NCI-H446 treated with DMSO at 0.1 percent for 48 hours (cell line): ENCODE data around the gene SEPSECS.

Experiments used
- DNase-seq: peaks from one replicate; lab custom pipeline; 2025; lab: John Stamatoyannopoulos, UW

SEPSECS gene

DNA sequence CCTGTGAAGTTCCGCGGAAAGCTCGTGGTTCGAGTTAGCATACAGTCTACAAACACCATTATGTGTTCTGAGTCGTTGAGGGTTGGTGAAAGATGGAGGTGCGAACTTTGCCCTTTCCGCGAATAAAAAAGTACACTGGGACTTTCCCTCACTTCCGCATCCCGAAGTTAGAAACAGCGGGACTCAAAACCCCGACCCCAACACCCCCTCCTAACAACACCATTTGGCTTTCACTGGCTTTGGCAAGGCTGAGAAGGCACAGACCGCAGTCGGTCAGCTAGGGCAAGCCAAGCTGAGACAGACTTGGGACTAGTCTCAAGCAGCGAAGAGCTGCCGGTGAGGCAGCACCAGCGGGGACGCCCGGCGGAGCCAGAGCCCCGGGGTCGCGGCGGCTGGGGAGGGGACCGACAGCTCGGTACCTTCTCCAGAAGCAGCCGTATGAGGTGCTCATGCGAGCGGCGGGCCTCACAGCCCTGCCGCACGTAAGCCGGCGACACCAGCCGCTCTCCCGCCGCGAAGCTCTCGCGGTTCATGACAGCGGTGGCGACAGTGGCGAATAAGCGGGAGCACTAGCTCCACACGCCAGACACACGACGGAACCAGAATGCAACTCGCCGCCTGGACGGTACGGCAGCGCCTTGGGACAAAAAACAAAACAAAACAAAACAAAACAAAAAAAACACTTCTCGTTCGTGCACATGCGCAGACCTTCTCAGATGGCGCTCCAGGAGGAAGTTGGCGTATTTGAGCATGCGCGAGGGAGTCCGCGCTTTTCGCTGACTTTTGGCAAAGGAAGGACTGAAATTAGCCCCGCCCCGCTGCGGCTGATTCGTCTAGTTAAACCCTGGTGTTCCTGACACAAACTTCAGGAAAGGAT lies at the start of gene SEPSECS:
SEPSECS (minus strand) TSS at position 613 of the 877 bp plus-strand sequence; CDS start at position 533, 80 bp downstream.
- DNase-seq, result peak; percentile 90

DNA sequence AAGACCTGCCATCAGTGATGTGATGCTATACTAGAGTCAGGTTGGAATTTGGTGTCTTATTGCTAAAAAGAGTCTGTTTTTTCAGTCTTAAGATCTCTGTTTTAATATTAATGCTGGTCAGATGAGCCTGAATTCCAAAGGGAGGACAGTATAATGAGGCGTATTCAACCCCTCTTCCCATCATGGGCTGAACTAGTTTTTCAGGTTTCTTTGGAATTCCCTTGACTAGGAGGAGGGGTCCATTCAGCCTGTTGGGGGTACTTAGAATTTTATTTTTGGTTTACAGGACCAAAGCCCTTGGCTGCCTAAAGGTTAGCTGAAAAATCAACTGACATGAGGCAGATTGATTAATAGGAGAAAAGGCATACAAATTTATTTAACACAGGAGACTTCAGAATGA lies 49.5 kb upstream of the SEPSECS start:
- DNase-seq, result no peak

DNA sequence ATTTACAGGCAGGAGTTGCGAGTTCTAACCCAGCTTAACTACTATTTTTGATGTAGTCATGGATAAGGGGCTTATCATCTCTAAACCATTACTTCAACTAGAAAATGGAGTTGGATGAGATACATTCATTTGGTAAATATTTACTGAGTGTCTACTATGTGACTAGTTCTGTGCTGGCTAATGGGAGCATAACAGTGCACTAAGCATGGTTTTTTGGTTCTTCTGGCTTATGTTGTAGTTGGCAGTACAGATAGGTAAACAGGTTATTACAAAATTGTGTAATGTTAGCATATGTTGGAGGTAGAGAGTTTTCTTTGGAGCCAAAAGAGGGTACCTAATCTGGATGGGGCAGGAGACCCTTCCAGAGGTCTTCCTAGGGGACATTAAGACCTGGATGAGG lies 47.7 kb upstream of the SEPSECS start:
- DNase-seq, result no peak

DNA sequence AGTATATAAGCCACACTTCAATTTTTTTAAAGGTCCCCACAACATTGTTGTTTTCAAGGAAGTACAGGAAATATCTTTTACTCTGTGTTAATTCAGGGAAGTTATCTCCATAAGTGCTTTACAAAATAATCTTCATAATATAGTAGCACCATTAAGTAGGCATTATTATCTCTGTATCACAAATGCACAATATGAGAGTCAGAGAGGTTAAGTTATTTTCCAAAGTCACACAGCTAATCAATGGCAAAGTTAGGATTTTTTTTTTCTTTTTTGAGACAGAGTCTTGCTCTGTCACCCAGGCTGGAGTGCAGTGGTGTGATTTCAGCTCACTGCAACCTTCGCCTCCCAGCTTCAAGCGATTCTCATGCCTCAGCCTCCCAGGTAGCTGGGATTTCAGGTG lies 38.5 kb upstream of the SEPSECS start:
- DNase-seq, result no peak

DNA sequence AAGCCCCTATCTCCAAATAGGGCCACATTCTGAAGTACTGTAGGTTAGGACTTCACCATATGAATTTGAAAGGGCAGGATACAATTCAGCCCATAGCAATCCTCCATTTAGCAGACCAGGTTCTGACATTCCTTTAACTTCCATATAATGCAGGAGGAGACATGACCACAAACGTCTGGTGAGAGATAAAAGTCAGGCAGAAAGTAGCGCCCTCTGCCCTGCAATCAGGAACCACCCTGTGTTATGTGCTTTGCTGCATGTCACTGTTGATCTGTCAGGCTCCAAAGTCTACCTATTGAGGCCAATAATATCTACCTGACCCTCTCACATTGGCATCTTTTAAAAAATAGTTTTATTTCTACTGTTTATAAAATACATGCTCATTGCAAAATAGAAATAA lies 30.2 kb upstream of the SEPSECS start:
- DNase-seq, result no peak

DNA sequence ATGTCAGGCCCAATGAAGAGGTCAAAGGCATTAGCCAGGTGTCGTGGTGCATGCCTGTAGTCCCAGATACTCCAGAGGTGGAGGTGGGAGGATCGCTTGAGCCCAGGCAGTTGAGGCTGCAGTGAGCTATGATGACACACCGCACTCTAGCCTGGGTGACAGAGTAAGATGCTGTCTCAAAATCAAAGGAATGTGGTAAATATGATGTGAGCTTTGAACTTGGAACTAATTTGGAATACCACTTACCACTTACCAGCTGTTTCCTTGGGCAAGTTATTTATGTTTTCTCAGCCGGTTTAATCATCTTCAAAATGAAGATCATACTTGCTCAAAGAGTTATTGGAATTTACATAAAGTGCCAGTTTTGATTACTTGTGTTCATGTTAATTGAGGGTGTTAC lies 23.8 kb upstream of the SEPSECS start:
- no peak for DNase-seq

DNA sequence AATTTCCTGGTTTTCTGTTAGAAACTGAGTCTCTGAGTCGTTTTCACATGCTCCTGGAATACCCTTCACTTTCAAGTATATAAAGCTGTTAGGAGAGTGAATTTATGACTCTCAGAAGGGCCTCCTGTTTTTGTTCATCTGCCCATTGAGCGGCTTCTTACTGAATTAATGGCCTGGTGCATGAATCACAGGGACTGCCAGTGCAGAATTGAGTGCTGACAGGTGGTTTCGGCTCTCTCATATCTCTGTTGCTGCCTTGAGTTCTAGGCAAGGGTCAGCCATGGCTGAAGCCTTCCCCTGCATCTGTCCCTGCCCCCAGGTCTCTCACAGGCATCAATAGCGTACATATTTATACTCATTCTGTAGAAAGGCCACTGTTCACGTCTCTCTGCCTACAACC lies 22.7 kb upstream of the SEPSECS start:
- no peak for DNase-seq

DNA sequence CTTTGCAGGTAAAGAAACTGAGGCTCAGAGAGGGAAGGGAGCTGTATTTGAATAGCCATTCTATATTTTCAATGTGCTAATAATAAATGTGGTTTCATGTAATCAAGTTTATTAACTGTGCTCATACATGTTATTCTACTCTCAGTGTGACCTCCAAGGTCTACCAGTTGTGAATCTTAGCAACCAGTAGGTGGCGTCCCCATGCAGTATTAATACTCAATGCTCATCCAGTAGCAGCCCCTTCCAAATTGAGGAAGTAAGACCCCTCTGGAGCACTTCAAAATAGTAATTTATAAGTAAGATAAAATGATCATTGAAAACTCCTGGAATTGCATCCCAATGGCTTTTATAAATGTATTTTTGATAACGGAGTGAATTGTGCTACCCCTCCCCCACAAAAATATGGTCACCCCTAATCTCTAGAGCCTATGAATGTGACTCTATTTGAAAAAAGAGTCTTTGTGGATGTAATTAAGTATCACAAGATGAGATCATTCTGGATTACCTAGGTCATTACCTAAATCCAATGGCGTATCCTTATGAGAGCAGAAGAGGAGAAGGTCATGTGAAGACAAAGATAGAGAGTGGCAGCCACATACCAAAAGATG lies 20.4 kb upstream of the SEPSECS start:
- DNase-seq, result peak; percentile 2

DNA sequence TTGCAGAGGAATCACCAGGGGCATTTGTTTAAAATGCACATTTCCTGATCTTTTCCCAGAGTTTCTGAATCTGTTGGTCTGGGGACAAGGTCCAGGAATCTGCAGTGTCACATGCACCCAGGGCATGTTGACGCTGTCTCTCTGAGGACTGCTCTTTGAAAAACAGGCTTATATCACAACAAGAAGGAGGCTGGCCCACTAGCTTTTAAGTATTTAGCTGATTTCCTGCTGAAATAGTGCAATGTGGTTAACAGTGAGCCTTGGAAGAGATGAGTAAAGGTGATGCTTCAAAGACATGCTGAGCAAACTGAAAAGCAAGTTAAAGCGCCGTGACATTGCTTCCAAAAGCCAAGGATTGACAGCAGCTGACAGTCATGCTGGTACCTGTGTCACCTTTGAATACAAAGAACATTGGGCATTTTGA lies 18.6 kb upstream of the SEPSECS start:
- no peak for DNase-seq

DNA sequence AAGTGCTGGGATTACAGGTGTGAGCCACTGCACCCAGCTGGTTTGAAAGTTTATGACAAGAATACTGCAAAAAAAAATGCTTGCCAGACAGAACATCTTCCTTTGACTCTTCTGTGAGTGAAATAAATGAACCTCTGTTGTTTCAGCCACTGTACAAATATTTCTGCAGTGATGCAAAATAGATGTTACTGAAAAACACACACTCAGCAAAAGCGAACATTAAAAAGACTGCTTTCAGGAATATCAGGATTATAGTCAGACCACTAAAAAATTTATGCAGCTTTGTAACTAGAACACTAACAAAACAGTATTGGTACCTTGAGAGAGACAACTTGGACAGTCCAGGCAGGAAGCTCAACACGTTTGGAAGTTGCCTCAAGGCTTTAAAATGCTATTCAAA lies 16.9 kb upstream of the SEPSECS start:
- DNase-seq, result no peak

DNA sequence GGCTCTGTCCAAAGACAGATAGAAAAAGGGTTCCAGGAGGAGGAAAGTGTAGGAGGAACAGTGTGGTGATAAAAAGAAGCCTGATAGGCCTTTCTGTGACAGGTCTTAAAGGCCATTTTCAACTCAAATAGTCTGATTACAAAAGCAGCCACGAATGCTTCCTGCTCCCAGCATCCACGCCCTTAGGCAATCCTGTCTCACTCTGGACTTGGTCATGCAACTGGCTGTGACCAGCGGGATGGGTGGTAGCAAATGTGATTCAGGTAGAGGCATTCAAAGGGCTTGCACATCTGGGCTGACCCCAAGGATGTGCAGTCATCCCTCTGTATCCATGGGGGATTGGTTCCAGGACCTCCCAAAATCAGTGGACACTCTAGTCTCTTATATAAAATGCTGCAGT lies 14.4 kb upstream of the SEPSECS start:
- DNase-seq, result no peak

DNA sequence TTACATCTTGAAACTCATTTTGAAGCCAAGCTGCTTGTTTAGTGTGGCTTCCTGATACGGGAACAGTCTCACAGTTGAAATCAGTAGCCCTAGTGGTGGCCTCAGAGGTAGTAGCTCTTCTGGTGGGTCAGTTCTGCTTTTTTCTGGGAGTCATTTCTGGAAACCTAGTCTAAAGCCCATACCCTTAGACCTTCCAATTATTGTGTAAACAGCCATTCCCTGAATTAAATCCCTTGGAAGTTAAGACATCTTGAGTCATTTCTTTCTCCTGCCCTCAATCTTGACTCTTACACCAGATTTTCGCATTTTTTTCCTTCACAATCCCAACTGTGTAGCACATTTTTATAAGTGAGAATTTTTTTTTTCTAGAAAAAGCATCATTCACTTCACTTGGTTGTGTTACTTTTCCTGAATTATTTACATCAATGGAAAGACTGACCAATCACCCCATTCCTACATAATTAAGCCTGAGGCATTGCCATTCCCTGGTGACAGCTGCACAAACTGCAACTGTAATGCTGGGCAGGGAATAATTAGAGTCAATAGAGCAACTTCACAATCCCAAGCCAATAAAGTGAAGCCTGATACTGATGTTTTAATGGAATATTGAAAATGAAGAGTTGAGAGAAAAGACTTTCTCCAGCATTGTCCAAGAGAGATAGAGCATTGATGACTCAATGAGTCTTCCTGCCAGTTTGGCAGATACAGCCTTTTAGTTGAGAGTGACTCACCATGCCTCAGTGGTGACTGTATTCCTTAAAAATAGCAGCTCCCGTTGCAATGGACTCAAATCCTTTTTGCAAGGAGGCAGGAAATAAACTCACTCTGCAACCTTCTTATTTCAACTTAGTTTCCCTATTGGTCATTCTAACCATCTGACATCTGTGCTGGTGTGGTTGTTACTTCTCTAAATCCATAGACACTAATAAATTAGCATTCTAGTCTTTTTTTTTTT lies 13.0 kb upstream of the SEPSECS start:
- DNase-seq, result peak; percentile 75

DNA sequence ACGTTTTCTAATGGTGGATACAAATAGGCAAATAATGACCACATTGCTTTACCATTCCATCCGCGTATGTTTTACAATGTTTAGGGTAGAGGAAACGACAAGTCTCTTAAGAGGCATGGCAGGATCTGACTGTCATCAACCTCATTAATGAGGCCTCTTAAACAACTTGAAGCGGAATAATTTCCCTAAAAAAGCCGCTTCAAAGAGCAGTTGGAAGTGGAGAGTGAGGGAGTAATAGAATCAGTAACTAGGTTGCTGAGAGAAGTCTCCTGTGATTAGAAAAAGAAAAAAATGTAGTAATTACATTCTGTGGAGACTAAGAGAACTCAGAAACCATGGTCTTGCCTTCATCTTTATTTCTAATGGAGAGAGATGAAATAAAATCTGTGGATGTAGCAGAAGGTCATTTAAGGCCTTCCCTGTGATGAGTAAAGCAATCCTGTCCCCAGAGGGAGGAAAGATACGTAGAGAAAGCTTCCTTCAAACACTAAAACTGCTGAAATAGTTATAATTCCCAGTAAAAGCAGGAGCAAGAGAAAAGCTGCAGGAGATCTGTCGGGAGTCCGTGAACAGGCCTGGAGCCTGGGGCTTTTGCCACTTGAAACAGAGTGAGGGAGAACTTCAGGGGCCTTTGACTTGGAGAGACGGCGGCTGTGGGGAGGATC lies 11.1 kb upstream of the SEPSECS start:
- DNase-seq, result no peak

DNA sequence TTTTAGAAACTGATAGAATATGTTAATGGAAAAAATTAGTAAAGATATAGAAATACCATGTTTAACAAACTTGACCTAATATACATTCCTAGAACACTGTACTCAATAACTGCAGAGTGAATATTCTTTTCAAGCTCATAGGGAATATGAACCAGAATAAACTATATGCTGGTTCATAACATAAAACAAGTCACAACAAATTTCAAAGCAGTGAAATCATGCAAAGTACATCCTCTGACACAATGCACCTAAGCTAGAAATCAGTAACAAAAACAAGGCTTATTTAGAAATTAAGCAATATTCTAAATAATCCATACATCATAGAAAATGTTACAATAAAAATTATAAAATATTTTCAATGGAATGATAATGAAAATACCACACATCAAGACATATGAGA lies 9.2 kb upstream of the SEPSECS start:
- no peak for DNase-seq

DNA sequence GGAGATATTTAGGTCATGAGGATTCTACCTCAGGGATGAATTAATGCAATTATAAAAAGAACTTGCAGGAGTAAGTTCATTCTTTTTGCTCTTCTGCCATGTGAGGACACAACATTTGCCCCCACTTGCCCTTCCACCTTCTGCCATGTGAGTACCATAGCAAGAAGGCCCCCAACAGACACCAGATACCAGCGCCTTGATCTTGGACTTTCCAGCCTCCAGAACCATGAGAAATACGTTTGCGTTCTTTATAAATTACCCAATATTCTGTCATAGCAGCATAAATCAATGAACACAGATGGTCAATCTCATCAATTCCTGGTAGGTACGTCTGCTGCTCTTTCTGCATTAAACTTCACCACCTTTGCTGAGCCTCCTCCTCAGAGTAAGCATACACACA lies 5.7 kb upstream of the SEPSECS start:
- DNase-seq, result no peak

DNA sequence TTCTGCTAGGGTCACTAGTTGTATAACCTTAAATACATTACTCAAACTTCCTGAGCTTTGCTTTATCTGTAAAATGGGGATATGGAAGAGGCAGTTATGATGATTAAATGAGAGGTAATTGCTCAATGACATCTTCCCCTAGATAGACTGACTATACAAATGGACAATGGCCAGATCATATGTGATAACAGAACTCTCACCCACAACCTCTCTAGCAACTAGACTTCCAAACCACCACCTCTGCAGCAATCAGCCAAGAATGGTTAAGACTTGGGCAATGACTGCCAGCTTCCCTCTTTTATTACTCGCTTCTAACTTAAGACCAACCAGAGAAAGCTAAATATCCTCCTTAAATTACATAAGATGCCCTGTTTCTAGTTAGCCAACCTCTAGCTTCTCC lies 2.9 kb upstream of the SEPSECS start:
- no peak for DNase-seq

DNA sequence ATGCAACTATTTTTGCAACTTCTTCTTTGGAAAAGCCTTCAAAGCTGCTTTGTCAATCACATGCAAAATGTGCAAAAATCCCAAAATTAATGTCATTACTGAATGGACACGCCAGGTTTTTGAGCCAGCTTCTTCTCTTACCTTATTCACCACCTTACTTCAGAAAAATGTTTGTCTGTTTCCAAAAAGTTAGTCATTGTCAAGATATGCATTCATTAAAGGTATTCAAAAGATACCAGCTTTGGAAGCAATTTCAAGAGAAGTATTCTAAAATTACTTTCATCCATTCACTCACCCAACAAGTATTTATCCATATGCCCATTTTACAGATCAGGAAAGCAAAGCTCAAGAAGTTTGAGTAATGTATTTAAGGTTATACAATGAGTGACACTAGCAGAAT lies 2.3 kb upstream of the SEPSECS start:
- no peak for DNase-seq

DNA sequence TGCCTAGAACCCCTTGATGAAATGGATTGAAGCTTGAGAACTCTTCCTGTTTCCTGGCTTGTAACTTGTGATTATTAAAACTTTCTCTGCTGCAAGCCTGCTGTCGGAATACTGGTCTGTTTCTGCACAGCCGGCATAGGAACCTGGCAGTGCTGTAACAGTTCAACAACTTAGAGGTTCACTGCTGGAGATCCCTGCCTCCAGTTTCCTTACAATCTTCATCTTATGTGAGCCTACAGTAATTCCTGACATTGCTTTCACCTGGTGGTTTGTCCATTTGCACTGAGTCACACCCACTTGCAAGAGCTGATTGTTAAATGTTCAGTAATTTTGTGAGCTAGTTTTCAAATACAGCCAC lies 1.3 kb upstream of the SEPSECS start:
- no peak for DNase-seq

DNA sequence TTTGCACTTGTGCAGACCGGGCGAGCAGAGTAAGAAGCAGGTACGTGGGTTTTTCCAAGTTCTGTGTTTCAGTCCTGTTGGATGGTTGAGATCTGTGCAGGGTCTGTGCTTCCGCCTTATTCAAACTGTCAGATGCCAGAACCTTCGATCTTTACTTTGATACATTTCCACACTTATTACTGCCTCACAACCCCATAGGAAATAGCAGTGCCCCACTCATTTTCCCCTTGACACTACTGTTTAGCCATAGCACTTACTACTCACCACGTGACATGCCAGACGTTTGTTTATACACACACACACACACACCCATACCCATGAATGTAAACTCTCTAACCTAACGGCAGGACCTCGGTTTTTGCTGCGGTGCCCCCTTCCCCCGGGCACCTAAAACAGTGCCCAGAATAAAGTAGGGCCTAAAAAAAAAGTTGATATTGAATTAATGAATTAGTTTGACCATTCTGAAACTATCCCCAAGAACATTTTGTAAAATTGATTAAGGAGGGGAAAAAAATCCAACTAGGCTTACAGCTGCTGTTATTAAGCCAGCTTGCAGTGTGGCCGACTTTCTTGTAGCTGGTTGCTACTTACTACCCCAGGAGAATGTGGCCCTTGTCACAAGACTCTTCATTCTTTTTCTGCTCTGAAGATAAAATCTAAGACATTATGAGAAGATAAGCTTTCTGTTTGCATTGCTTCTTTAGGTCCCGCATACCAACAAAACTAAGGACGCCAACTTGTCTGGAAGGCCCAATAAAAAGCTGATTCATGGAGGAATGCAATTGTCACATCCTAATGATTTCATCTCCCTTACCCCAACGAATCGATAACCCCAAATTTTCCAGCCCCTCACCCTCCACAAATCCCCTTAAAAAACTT lies 704 bp upstream of the SEPSECS start:
- no peak for DNase-seq

DNA sequence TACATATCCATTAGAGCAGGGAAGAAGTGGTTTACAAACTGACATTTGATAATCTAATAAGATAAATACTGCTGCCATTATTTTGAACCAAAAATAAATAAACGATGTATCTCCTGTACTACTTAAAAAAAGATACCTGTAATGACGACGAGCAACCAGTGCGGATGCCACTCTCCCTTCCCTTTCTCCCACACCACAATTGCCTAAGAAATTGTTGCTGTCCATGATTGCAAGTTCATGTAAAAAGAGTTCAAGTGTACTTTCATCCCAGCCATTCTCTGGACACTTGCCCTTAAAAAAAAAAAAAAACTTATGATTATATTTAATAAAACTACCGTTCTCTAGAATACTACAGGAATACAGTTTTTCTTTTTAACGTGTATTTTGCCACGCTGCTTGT lies 1.4 kb downstream of the SEPSECS start:
- DNase-seq, result no peak

DNA sequence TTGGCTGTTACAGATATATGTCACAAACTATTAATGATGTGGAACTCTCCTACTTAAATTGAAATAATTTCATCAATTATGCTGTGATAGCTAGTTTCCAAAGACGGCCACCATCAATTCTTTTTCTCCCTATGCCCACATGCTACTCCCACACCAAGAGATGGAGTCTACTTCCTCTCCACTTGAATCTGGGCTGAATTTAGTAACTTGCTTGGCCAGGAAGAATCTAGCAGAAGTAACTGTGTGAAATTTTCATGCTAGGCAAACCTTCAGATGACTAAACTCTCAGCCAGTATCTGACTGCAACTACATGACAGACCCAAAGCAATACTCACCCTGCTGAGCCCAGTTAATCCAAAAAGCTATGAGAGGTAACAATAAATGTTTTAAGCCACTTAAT lies 3.2 kb downstream of the SEPSECS start:
- no peak for DNase-seq
